HG02759 (cell line): ENCODE results near the gene NPRL2.
A peak's percentile ranks its signal among the peaks of the same experiment; 100 is the strongest.

Experiments used
- ATAC-seq: cut with Tn5 transposase; IDR thresholded peaks from one replicate; pipeline ENCODE4 v1.9.1; 2021; ENCODE audit warnings: mild to moderate bottlenecking, moderate library complexity; ENCODE audit not compliant: unreplicated experiment

Gene NPRL2

GRCh38 chr3:50330330-50330729 is 20.2 kb downstream of the NPRL2 start:
- ATAC-seq = no peak

- ATAC-seq = peak; percentile 91
Measured at GRCh38 chr3:50327943-50328691, 22.5 kb downstream of the NPRL2 start, which contains the start of gene TUSC2. Gene TUSC2 (minus strand): TSS chr3:50328223. CDS start chr3:50328099, 124 bp downstream.

DNA sequence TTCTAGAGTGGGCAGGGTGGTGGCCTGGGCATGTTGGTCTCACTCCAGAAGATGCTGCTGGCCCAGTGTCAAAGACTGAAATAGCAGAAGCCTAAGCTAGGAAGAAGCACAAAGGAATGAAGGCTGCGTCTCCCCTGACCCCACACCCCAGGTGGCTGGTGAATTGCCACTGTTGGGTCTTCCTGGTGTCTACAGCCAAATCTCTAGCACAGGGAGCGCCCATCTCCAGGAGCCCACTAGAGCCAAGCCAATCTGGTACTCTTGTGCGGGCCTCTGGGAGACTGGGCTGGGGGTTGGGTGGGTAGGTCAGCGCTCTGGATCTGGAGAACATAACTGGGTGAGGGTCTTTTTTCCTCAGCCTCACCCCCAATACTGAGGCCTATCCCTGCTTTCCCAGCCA is 23.4 kb downstream of the NPRL2 start:
- no peak for ATAC-seq

GRCh38 chr3:50326182-50326541 is 24.4 kb downstream of the NPRL2 start:
- ATAC-seq = no peak

GRCh38 chr3:50325497-50326181 is 24.9 kb downstream of the NPRL2 start:
- no peak for ATAC-seq

DNA sequence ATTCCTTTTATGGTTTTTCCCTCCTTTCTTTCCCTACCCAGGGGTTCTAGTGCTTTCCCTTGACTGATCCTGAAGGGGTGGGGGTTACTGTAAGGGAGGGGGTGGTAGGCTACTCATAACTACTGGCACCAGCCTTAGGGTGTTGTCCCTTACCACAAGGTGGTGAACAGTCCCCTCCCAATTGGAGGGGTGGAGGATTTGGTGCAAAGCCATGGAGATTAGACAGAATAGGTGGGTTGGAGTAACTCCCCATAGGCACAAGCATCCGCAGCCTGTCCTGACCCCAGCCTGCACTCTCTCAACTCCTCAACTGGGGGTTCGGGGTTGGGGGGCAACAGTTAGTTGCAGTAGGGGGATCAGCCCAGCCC is 25.5 kb downstream of the NPRL2 start:
- ATAC-seq = no peak

GRCh38 chr3:50324351-50325112 is 26.0 kb downstream of the NPRL2 start:
- ATAC-seq = no peak

DNA sequence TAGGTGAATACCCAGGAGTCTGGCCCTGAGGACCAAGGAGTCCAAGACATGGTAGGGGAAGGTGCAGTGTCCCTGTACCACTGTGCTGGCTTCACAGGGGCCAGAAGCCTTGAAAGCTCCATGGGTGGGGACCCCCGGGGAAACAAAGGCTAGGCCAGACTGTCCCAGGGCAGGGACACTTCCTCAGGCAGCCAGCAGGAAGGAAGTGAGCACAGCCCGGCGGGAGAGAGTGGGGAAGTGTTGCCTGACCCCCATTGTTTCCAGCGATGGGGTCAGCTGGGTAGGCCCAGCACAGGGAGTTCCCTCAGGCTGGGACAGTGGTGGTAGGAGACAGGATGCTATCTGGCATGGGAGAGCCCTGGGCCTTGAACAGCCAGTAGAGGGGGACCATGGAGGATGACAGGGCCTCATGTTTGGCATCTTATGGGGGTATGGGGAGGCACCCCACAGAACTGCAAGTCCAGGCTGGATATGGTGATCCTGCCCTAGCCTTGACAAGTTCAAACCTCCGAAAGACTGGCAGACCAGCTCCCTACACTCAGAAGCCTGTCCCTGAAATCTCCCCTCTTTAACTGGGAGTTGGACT is 26.9 kb downstream of the NPRL2 start:
- ATAC-seq = no peak

GRCh38 chr3:50323092-50323600 is 27.4 kb downstream of the NPRL2 start:
- ATAC-seq = no peak

- no peak for ATAC-seq
Measured at GRCh38 chr3:50322386-50323091, 28.0 kb downstream of the NPRL2 start, which contains the start of gene HYAL2. Gene HYAL2 (minus strand): TSS chr3:50322745. CDS start chr3:50320489, 2,256 bp downstream.

DNA sequence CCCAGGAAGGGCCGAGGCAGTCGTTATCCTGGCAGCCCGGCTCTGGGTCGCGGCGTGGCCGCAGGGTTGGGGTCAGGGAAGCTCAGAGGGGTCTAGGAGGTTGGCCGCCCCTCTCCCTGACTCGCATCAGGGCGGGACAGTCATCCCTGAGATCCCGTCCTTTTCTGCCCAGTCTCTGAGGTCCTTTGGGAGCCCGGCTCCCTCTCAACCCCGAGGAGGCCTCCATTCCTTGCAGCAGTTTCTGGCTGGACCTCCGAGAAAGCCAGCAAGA is 28.5 kb downstream of the NPRL2 start:
- ATAC-seq = no peak

DNA sequence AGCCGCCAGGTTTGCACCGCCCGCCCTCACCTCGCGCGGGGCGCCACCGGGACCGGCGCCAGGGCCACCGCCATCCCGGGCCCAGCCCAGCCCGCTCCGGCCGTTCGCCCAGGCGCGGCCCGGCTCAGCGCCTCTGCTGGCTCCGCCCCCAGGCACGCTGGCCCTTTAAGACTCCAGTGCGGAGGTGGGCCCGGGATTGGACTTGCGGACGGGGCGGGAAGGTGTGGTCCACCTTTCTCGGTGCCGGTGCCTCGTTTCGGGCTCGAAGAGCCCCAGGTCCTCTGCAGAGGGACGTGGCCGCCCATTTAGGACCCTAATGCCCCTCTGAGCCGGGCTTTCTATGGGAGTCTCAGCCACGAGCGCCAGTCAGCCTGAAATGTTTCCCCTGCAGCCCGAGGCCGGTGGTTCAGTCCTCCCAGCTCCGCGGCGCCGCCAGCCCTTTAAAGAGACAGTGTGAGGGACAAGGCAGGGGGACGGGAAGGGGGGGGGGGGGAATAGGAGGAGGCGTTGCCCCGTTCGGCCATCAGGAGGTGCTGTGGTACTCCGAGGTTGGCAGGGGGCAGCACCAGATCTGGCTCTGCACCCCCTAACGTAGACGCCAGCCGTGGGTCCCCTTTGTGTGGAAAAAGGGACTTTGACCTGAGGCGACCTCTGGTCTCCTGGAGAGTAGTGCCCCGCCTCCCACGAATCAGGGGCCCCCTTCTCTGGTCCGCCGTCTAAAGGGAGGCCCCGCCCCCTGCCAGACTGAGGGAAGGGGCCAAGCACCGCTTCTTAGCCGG is 29.1 kb downstream of the NPRL2 start:
- ATAC-seq = peak; percentile 84

DNA sequence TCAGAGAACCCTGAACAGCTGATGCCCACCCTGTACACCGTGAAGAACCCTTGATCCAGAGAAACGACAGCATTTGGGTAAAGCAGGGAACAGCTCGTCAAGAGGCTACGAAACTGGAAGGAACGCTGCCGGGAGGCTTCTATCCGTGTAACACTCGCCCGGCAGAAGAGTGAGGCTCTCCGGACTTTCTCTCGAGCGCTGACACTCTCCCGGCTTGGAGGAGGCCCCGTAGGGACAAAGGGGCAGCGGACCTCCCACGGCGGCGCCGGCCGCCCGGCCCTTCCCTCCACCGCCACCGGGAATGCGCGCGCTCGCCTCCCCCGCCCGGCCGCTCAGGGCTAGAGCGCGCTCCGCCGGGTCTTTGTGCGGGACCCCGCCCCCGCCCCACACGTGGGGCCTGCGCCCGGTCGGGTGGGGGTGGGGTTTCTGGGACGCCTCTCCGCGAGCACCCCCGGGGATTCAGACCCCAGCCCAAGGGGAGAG is 29.7 kb downstream of the NPRL2 start:
- peak; percentile 64 for ATAC-seq

GRCh38 chr3:50319894-50320625 is 30.5 kb downstream of the NPRL2 start:
- no peak for ATAC-seq

DNA sequence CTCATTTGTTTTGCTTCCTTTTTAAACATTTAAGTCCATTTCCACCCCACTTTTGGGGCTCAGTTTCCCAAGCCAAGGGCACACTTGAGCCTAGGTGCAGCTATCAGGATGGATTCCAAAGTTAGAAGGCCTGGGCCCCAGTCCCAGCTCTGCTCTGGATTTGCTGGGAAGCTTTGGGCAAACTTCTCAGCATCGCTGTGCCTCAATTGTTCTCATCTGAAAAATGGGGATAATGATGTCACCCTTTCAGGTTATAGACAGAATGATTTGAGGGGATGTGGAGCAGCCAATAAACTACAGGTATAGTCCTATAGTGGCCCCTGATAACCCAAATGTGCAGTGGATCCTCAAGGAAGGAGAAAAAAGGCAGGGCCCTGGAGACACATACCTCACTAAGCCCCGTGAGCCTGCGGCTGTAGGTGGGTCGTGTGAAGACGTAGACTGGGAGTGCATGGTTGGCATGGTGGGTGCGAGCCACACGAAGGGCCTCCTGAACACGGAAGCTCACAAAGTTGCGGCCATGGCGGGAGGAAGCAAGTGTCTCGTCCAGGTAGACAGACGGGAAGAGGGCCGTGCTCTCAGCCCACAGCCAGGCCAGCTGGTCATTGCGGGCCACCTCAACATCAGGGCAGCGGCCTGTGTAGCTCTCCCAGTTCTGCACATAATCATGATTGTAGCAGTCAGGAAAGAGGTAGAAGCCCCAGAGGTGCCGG is 31.2 kb downstream of the NPRL2 start:
- ATAC-seq = no peak

- no peak for ATAC-seq
Measured at GRCh38 chr3:50318615-50319014, 32.0 kb downstream of the NPRL2 start.

DNA sequence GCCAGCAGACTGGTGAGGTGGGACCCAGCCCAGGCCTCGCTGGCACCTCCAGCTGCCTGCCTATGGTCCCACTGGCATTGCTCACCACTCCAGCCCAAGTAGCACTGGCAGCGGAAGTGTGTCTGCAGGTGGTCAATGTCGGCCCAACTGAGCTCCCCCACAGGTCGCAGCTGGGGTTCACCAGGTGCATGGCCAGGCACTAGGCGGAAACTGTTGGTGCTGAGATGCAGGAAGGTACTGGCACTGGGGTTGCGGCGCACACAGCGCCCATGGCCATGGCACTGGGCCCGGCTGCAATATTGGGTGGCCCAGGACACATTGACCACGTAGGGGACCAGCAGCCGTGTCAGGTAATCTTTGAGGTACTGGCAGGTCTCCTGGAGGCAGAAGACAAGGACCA is 32.4 kb downstream of the NPRL2 start:
- no peak for ATAC-seq

GRCh38 chr3:50317300-50317699 is 33.3 kb downstream of the NPRL2 start:
- no peak for ATAC-seq
